Measurements from ENCODE around the gene CCDC33.

DNA sequence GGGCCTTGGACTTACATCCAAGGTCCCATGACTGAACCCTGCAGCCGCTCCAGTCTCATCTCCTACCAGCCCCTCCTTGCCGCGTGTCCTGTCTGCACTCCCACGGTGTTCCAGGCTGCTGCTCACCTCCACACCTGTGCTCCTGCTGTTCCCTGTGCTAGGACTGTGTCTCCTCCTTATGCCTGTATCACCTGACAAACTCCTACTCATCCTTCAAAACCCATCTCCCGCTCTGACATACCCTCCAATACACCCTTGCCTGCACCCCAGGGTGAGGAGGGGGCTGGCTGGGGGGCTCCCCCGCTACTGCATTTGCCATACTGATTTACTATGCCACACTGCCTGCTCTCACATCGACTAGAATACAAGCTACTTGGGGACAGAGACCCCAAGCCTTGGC is 77.8 kb downstream of the CCDC33 start:
- TF ChIP-seq, protein P1, sequence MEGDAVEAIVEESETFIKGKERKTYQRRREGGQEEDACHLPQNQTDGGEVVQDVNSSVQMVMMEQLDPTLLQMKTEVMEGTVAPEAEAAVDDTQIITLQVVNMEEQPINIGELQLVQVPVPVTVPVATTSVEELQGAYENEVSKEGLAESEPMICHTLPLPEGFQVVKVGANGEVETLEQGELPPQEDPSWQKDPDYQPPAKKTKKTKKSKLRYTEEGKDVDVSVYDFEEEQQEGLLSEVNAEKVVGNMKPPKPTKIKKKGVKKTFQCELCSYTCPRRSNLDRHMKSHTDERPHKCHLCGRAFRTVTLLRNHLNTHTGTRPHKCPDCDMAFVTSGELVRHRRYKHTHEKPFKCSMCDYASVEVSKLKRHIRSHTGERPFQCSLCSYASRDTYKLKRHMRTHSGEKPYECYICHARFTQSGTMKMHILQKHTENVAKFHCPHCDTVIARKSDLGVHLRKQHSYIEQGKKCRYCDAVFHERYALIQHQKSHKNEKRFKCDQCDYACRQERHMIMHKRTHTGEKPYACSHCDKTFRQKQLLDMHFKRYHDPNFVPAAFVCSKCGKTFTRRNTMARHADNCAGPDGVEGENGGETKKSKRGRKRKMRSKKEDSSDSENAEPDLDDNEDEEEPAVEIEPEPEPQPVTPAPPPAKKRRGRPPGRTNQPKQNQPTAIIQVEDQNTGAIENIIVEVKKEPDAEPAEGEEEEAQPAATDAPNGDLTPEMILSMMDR (IDR thresholded peaks at IDR 0.05; ENCODE audit: insufficient read depth, low read length), result no peak
- TF ChIP-seq, protein P2, sequence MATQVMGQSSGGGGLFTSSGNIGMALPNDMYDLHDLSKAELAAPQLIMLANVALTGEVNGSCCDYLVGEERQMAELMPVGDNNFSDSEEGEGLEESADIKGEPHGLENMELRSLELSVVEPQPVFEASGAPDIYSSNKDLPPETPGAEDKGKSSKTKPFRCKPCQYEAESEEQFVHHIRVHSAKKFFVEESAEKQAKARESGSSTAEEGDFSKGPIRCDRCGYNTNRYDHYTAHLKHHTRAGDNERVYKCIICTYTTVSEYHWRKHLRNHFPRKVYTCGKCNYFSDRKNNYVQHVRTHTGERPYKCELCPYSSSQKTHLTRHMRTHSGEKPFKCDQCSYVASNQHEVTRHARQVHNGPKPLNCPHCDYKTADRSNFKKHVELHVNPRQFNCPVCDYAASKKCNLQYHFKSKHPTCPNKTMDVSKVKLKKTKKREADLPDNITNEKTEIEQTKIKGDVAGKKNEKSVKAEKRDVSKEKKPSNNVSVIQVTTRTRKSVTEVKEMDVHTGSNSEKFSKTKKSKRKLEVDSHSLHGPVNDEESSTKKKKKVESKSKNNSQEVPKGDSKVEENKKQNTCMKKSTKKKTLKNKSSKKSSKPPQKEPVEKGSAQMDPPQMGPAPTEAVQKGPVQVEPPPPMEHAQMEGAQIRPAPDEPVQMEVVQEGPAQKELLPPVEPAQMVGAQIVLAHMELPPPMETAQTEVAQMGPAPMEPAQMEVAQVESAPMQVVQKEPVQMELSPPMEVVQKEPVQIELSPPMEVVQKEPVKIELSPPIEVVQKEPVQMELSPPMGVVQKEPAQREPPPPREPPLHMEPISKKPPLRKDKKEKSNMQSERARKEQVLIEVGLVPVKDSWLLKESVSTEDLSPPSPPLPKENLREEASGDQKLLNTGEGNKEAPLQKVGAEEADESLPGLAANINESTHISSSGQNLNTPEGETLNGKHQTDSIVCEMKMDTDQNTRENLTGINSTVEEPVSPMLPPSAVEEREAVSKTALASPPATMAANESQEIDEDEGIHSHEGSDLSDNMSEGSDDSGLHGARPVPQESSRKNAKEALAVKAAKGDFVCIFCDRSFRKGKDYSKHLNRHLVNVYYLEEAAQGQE (IDR thresholded peaks at IDR 0.05; ENCODE audit: insufficient replicate concordance, low read depth), result no peak
- TF ChIP-seq POLR2AphosphoS5 (IDR thresholded peaks at IDR 0.05; ENCODE audit: low read depth), result no peak
- TF ChIP-seq GABPA (IDR thresholded peaks at IDR 0.05; ENCODE audit: low read depth), result no peak
- no peak for TF ChIP-seq SPI1 (IDR thresholded peaks at IDR 0.05; ENCODE audit: borderline replicate concordance, low read depth)

Measured in HL-60 (cell line).